ENCODE measurements around the gene NUP62.

NUP62 gene

GRCh38 chr19:49860336-49861102 lies 68.8 kb downstream of the NUP62 start:
- in situ Hi-C loops (cut with MboI; ENCODE audit: low pct_unique_long_range_greater_than_20kb, low sequenced_read_pairs), result no loop called here
- DNase-seq, result no peak

GRCh38 chr19:49859682-49860335 lies 69.5 kb downstream of the NUP62 start:
- DNase-seq, result no peak
- in situ Hi-C loops (cut with MboI; ENCODE audit: low pct_unique_long_range_greater_than_20kb, low sequenced_read_pairs), result no loop called here

- in situ Hi-C loops (cut with MboI; ENCODE audit: low pct_unique_long_range_greater_than_20kb, low sequenced_read_pairs), result no loop called here
- DNase-seq, result no peak
Measured at GRCh38 chr19:49858088-49858985, 71.0 kb downstream of the NUP62 start.

GRCh38 chr19:49857838-49858087 lies 71.5 kb downstream of the NUP62 start:
- in situ Hi-C loops (cut with MboI; ENCODE audit: low pct_unique_long_range_greater_than_20kb, low sequenced_read_pairs), result no loop called here
- DNase-seq, result no peak

GRCh38 chr19:49857061-49857837 lies 72.1 kb downstream of the NUP62 start:
- DNase-seq, result no peak
- in situ Hi-C loops (cut with MboI; ENCODE audit: low pct_unique_long_range_greater_than_20kb, low sequenced_read_pairs), result no loop called here

Measured in KBM-7 (cell line).